Activated CD8-positive, alpha-beta memory T cell treated with anti-CD3 and anti-CD28 coated beads, Interleukin-2, amount 50 U/mL, for 1 hour (primary cell): ENCODE data around the gene ANKRD44.
"Not testable (repeated sequence)": the region's sequence is repeated elsewhere in the genome, so short reads cannot be mapped to it uniquely, and the experiment has no call there.

Experiments used
- DNase-seq: peaks from one replicate; pipeline ENCODE4 v3.0.0-alpha.2; 2020; ENCODE audit errors: extremely low read depth

ANKRD44 gene

DNA sequence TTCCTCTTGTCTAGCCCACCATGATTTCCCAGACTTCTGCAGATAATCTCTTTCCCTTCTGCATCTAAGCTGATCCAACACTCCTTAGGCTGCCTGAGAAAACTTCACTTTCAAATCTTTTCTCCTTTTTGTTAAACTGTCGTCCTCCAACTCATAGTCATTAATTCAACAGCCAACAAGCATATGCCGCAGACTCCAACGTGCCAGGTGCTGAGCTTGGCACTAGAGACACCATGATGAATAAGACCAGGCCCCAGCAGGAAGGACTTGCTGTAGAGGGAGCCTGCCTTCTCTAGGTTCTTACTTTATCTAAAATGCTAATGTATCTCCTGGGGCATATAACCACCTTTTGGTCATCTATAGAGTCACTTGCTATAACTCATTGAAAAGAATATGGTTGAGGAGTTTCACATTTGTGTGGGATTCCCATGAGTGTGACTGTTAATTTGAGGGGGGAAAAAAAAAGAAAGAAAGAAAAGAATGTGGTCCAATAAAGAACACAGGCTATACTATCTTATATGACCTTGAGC lies 51.0 kb downstream of the ANKRD44 start:
- no peak for DNase-seq

DNA sequence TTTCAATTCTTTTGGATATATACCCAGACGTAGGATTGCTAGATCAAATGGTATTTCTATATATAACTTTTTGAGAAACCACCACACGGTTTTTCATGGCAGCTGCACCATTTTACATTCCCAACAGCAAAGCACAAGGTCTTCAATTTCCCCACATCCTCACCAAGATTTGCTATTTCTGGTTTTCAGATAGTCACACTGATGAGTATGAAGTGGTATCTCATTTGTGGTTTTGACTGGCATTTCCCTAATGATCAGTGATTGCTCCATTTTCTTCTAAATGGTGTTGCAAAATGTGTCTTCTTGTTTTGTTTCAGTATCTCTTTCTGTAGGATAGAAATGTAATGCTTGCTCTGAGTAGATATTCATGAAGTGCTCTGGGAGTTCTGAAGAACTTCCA lies 52.0 kb downstream of the ANKRD44 start:
- DNase-seq = no peak

DNA sequence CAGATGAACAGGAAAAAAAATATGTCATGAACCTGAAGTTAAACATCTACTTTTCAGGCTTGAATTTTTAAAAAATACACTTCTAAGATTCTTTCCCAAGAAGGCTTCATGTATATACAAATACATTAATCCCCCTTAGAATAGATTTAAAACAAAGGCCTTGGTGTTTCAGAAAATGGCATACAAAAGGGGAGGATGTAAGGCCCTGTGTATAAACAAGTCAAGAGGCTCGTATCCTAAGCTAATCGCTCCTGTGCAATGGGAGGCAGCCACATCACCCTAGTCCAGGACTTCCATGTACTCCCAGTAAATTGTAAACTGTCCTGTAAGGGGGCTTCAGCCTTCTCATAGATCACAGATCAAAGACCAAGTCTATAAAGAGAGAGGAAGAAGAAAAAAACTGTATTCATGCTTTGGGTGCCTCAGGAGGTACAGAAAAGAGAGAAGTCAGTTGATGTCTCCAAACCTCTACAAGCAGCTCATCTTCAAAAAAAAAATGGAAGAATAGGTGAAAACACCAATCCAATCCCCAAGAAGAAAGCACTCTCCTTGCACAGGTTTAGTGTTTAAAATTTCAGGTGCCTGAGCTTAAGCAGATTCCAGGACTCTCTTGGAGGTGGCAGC lies 53.9 kb downstream of the ANKRD44 start:
- DNase-seq = no peak

DNA sequence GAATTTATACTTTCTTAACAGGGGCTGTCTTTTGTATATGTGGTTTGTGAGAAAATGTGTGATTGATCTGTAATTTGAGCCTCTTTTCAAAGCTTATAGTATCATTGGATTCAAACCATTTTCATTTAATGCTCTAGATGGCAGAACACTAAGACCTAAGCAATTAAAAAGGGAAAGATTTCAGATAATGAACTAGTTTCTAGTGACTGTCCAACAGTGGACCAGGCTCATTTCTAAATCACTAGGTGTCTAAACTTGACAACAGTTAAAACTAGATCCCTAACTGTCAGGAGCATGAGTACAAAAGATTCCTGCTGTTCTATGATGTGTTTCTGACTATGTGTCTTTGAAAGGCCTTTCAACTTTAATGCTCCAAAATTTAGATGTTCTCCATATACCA lies 54.6 kb downstream of the ANKRD44 start:
- no peak for DNase-seq

DNA sequence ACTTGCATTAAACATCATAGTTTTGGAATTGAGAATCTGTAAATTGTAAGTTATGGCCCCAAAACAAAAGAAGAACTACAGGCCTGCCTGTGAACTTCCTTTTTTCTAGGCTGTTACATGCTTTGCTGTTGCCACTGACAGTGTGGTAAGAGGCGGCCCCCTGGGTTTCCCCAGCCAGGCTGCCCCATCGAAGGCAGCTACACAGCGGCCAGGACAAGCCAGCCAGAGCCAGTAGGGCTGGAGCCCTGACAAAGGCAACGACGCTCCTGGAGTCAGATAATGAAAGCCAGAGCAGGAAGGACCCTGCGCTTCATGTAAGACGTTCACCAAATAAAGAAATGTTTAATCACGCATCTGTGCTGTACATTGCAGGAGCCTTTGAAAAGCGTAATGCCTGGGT lies 55.0 kb downstream of the ANKRD44 start:
- peak; percentile 39 for DNase-seq

DNA sequence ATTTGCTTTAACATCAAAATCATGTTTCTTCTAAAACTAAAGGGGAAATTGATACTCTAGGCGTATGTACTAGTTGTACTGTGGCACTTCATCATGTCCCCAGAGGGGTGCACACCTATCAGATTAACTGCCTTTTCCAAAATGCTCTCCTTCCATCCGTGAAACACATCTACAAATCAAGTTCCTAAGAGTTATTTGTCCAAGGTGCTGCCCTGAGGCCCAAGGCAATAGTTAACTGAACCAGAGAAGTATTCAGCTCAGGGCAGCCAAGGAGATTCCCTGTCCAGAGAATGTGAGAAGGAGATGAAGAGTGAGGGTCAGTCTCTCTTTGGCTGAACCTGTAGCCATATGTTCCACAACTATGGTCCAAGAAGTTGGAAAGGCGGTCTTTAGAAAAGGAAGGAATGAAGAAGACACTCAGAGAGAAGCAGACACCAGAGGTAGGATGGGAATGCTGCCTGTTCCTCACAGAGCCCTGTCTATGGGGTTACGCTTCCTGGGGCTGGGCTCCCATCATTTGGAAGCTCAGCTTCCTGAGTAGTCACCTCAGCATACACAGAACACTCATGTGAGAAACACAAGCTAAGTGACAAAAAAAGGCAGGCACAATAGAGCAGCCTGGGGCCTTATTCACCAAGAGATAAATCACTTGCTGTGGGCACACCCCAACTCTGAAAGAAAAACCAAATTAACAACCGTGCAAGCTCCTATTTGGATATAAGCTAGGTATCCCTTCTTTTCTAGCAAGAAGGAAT lies 55.6 kb downstream of the ANKRD44 start:
- DNase-seq = no peak

DNA sequence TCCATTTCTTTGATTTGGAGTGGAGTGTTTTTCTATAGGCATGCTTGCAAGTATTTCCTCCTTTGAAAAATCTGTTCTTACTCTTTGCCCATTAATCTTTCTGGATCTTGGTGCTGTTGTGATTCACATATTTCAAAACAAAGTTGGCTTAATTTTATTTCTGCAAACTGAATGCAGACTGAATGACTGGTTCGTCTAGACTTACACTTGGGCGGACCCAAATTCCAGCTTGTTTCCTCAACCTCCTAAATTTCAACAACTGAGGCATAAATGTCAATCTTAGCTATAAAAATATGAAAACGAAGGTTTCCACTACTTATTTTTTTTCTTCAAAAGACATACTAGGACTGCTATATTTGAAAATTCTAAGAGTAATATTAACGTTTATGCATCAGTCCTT lies 59.0 kb downstream of the ANKRD44 start:
- DNase-seq = no peak

DNA sequence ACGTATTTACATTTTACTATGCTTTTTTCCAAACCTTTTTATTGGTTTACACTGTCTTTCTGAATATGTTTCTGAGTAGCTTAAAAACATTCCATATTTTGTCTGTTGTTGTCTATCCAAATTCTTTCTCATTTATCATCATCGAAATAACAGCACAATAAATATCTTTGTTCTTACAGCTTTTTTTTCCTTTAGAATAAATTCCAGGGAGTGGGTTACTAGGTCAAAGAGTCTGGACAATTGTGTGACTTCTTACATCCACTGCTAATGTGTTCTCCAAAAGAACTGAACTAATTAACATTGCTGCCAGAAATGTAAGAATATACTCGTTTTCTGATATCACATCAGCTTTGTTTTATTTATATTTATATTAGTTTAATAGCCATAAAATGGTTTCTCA lies 59.4 kb downstream of the ANKRD44 start:
- DNase-seq = no peak

DNA sequence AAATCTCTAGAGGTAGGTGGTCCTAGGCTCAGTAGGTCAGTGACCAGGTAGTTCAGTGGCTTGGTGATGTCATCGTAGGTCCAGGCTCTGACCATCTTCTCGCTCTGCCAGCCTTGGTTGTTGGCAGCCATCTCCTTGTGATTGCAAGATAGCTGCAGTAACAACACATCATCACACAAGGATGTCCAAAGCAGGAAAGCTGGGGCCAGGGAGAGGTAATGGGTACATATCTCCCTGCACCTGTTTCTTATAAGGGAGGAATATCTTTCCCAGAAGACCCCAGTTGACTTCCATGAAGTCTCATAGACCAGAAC lies 60.5 kb downstream of the ANKRD44 start:
- DNase-seq = no peak

DNA sequence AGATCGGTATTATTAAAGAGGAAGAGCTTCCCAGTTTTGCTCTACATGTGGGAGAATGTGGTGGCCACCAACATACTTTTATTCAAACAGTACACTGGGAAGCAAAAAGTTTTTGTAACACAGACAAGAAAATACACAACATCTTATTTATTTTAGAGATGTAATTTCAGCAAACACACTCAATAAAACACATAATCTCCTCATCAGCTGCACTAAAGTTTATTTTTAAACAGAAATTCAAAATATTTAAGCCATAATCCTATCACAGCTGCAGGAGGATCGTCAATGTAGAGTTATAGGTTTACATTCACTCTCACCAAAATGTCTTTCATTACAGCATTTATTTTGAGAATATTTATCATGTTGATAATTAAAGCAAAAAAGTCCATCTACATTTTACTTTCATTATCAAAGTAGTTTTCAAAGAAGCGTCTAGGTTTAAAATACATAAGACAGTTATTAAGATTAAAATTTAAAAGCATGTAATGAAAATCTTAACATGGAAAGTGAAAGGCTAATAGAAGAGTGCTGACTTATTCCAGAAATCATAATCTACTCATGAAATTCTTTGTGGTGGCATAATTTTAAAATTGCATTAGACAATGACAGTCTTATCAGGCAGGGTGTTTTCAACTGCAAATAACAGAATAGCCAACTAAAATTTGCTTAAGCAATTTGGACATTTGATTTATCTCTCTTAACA lies 61.0 kb downstream of the ANKRD44 start:
- DNase-seq = no peak

DNA sequence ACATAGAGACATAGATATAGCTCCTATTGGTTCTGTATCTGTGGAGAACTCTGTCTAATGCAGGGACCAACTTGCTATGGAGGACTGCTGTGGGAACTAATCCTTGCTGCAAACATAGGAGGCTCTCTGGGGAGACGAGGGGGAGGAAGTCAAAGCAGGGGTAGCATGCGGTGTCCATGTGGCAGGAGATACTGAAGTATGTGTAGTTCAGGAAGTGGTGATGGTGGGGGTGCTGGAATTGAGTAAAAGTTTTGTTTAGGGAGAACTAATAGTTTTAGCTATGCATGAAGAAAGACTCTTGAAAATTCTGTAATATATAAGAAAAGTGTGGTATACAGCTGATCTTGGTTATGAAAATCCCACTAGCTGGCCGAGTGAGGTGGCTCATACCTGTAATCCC lies 62.0 kb downstream of the ANKRD44 start:
- DNase-seq = no peak

DNA sequence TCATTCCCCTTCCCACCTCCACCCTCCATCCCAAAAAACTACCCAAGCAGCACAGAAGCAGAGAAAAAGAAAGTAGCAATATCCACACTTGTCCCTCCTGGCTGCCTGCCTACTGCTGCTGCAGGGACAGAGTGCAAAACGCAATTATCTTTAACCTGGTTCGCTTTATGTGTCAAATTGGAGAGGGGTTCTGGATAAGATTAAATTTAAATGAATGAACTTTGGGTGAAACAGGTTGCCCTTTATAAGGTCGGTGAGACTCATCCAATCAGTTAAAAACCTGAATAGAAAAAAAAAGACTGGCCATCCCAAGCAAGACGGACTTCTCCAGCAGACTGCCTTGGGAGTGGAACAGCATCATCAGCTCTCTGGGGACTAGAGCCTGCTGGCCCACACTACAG lies 62.6 kb downstream of the ANKRD44 start:
- no peak for DNase-seq

DNA sequence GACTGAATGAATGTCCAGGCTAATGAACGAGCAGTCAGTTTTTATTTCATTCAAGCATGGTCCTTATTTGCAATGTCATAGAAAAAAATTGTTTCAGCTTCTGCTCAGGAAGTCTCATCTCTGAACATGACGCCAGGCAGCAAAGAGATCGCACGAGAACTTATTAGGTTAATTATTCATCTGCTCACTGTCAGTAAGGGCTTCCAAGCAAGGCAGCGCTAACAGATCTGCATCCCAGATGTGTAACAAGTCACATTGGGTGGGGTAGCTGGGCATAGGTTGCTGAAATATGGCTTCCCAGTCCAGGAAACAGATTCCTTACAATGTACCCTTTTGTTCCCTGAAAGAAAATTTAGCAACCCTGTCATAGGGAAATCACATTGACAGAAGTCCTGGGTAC lies 63.5 kb downstream of the ANKRD44 start:
- DNase-seq = no peak

DNA sequence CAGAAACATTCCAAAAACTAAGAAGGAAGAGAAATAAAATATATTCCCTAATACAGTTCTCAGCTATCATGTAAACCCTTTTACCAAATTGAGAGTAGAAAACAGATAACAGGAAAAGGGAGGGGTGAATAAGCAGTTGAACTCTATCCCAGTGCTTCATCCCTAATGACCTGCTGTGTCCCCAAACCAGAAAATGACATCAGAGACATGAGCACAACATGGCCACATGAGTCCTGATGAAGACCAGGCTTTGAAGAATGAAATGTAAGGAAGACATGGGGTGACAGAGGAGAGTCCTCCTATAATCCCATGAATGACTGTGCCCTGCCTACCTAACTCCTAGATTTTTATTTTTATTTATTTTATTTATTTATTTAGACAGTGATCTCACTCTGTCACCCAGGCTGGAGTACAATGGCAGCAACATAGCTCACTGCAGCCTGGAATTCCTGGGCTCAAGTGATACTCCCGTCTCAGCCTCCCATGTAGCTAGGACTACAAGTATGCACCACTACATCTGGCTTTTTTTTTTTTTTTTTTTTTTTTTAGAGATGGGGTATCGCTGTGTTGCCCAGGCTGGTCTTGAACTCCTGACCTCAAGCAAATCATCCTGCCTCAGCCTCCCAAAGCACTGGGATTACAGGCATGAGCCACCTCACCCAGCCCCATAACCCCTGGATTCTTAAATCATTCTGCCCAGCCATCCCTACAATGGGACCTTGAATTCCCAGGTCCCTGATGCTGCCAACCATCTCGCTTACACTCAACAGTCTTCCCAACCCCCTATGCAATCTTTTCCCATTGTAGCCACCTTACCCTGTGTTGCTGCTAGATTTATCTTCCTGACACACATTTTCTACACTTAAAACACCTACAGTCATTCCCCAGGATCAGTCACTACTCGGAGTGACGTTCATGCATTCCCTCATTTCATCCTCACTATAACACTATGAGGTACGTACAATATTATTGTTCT lies 64.5 kb downstream of the ANKRD44 start:
- no peak for DNase-seq

DNA sequence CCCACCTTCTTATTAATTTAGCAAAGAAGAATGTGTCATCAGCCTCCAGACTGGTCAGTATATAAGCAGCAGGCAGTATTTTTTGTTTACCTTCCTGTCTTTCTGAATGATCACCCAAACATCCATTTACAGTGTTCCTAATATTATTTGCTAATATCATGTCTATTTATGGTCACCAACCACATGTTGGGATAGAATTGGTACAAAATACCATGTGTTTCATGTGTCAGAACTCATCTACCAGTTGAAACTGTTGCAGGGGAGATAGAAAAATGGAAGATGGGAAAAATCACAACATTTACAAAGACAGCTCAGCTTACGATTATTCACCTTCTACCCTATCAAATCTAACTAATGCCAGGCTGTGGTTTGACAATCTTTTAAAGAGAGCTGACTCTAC lies 66.2 kb downstream of the ANKRD44 start:
- no peak for DNase-seq

DNA sequence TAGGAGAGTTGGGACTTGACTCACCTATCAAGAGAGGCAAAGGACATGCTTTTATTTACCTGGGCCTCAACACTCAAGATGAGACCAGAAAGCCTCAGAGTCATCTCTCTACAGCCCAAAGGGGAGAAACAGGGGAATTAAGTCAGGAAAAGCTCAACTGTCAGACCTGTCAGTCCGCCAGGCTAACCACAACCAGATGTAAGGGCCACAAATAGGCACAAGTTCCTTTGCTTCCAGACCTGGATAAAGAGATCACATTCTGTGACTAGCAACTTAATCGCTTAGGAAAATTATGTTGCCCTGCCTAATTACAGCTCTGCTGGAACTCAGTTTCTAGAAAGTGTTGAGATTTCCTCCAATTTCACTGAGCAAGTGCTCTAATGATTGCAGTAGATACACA lies 67.9 kb downstream of the ANKRD44 start:
- DNase-seq = no peak

DNA sequence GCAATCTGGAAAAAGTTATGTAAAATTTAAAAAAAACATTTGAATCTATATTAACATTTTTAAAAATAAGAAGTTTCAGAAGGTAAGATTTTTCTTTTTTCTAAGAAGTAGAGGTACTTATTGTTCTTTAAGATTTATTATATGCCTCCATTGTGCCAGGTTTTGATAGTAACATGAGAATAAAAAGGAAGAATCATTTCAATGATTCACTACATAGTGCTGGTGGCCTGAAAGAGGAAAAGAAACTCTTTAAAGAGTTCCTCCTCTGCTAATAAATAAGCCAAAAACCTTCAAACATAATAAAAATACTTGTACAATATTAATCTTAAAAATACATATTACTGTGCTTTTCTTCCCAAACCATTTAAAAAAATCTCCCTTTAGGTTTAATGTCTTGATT lies 69.0 kb downstream of the ANKRD44 start:
- DNase-seq = no peak

DNA sequence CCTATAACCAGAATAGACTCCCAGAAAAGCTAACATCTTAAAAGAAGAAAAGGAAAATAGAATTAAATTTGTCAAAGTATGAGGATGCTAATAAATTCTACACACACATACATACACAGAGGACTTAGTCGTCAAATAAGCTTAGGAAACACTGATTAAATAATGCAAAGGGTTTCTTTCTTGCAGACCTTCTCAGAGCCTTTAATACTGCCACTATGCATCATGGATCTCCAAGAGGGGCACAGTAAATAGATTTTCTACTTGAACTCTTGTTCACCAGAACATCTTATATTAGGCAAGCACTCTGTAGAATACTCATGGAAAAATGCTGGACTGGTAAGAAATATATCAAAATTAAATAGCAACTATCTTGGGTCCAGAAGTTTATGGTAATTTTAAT lies 69.4 kb downstream of the ANKRD44 start:
- DNase-seq = no peak

DNA sequence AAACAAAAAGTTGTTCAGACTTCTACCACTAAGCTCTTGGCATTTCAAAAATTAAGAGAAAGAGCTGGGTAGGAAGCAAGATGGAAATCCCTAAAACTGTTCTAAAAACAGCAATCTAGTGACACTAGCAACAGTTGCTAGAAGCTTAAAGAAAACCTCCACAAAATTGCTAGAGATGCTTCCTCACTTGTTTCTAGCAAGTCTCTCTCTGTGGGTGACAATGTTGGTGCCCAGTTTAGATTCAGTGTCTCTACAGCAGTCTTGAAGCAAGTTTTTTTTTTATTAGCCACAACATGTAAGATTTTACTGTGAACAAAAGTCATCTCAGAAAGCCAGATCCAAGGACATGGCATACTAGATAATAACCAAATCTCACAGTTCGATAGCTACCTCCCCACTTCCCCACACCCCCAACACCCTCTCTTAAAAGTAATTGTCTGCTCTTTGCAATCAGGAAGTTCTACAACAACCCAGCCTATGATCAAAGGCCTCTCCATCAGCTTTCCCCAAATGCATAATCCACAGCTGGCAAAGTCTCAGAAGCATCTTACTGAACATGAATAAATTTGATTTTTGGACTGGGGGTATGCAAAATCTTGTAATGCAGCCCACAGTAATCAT lies 70.0 kb downstream of the ANKRD44 start:
- no peak for DNase-seq

DNA sequence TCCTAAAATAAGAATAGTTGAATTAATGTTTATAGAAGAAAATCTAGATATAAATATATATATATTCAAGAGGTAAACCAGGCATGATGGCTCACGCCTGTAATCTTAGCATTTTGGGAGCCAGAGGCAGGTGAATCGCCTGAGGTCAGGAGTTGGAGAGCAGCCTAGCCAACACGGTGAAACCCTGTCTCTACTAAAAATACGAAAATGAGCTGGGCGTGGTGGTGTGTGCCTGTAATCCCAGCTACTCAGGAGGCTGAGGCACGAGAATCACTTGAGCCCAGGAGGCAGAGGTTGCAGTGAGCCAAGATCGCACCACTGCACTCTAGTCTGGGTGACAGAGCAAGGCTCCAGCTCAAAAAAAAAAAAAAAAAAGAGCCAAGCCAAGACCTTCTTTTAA lies 70.6 kb downstream of the ANKRD44 start:
- not testable (repeated sequence) for DNase-seq

DNA sequence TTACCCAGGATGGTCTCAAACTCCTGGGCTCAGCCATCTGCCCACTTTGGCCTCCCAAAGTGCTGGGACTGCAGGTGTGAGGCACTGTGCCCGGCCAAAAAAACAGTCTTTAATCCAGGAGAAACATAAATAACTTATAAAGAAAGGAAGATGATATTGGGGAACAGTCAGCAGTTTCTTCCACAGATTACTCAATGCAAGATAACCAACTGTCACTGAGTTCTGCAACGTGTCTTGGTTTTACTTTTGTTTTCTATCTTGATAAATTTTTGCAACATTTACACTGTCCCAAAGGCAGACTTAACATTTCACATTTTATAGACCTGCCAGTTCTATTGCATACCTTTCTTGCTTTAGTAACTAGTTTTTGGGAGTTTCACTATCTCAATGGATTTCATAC lies 71.1 kb downstream of the ANKRD44 start:
- no peak for DNase-seq

DNA sequence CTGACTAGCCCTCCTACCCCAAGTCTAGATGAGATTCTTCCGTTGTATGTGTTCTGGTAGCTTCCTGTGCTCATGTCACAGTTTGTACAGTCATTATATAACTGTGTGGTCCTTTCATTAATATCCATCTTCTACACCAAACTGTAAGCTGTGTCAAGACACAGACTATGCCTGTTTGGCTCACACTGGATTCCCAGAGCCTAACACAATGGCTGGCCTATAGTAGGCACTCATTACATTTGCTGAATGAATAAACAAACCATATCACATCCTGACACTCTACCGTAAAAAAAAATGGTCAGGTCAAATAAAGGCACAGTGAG lies 72.6 kb downstream of the ANKRD44 start:
- no peak for DNase-seq
